GM23338 (cell line): ENCODE data around the gene CYP1B1.

Experiments
- CREB1 ChIP-seq: fragments of 250-450 bp; sonication (Bioruptor Pico); IDR thresholded peaks from 2 replicates; pipeline ENCODE4 v1.5.0; 2020; ENCODE audit warnings: low read depth, mild to moderate bottlenecking, moderate library complexity
- EZH2 ChIP-seq: fragments of 200-600 bp; sonication (generic); IDR thresholded peaks from one replicate; pipeline ENCODE4 v1.8.0; 2017; ENCODE audit warnings: antibody characterized with exemption, mild to moderate bottlenecking, low read depth; ENCODE audit not compliant: unreplicated experiment
- EZH2phosphoT487 ChIP-seq: fragments of 200-600 bp; sonication (generic); IDR thresholded peaks from one replicate; pipeline ENCODE4 v1.8.1; 2018; ENCODE audit warnings: antibody characterized with exemption; ENCODE audit not compliant: unreplicated experiment
- JUNB ChIP-seq: IDR thresholded peaks from one replicate; pipeline ENCODE4 v1.6.1; 2016; ENCODE audit warnings: antibody characterized with exemption; ENCODE audit not compliant: unreplicated experiment
- POLR2AphosphoS5 ChIP-seq: IDR thresholded peaks from 2 replicates; pipeline ENCODE4 v1.6.1; 2016; ENCODE audit warnings: antibody characterized with exemption, low read depth
- REST ChIP-seq: IDR thresholded peaks from one replicate; pipeline ENCODE4 v1.6.1; 2018; ENCODE audit warnings: antibody characterized with exemption; ENCODE audit not compliant: unreplicated experiment
- STAT1 ChIP-seq: IDR thresholded peaks from one replicate; pipeline ENCODE4 v1.6.1; 2016; ENCODE audit warnings: antibody characterized with exemption; ENCODE audit not compliant: unreplicated experiment
- ZNF114 ChIP-seq: fragments of 250-450 bp; sonication (Bioruptor Pico); IDR thresholded peaks from 2 replicates; pipeline ENCODE4 v1.5.0; 2020; ENCODE audit warnings: mild to moderate bottlenecking, moderate library complexity
- ZNF331 ChIP-seq: fragments of 250-450 bp; sonication (Bioruptor Pico); IDR thresholded peaks from 2 replicates; pipeline ENCODE4 v1.5.0; 2020; ENCODE audit warnings: low read depth, mild to moderate bottlenecking, moderate library complexity
- TF ChIP-seq, protein P1 (sequence below), 2 experiments: fragments of 200-600 bp in 1 of 2; sonication (generic) in 1 of 2; conservative IDR thresholded peaks; 2 replicates each; pipeline versions ENCODE4 v1.5.1 to v1.6.1; 2016 to 2017; ENCODE audit warnings: antibody characterized with exemption in 2 of 2, low read depth in 2 of 2, mild to moderate bottlenecking in 2 of 2, moderate library complexity in 1 of 2
- TF ChIP-seq, protein P2 (sequence below): IDR thresholded peaks from 2 replicates; pipeline ENCODE4 v1.6.1; 2016; ENCODE audit warnings: antibody characterized with exemption

DNA sequence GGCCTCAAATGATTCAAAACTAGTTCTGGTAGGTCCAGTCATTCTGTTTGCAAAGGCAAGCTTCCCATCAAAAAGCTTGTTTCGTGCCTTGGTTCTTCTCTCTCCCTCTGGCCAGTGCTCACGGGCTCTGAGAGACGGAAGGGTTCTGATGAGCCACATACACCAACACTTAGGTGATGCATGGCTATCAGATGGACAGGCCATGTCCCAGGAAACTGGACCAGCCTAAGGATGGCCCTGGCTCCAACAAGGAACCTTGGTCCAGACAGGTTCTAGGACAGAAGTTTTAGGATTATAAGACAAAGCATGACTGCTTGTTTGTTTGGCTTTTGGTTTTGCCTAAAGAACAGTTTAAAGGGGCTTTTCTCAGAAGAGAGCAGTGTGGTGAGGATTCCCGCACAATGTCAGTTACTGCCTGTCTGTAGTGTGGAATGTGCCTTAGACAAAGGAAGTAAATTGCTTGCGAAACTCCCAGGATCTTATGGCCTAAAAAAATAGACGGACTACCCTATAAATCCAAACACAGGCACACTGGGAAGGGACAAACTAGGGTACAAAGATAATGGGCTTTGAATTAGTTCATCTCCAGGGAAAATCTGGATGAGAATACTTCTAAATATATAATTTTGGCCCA lies 10.3 kb downstream of the CYP1B1 start:
- TF ChIP-seq, protein P1, sequence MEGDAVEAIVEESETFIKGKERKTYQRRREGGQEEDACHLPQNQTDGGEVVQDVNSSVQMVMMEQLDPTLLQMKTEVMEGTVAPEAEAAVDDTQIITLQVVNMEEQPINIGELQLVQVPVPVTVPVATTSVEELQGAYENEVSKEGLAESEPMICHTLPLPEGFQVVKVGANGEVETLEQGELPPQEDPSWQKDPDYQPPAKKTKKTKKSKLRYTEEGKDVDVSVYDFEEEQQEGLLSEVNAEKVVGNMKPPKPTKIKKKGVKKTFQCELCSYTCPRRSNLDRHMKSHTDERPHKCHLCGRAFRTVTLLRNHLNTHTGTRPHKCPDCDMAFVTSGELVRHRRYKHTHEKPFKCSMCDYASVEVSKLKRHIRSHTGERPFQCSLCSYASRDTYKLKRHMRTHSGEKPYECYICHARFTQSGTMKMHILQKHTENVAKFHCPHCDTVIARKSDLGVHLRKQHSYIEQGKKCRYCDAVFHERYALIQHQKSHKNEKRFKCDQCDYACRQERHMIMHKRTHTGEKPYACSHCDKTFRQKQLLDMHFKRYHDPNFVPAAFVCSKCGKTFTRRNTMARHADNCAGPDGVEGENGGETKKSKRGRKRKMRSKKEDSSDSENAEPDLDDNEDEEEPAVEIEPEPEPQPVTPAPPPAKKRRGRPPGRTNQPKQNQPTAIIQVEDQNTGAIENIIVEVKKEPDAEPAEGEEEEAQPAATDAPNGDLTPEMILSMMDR (conservative IDR thresholded peaks at IDR 0.05; ENCODE audit: low read depth in 2 of 2): no peak
- TF ChIP-seq, protein P2, sequence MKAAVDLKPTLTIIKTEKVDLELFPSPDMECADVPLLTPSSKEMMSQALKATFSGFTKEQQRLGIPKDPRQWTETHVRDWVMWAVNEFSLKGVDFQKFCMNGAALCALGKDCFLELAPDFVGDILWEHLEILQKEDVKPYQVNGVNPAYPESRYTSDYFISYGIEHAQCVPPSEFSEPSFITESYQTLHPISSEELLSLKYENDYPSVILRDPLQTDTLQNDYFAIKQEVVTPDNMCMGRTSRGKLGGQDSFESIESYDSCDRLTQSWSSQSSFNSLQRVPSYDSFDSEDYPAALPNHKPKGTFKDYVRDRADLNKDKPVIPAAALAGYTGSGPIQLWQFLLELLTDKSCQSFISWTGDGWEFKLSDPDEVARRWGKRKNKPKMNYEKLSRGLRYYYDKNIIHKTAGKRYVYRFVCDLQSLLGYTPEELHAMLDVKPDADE: no peak
- TF ChIP-seq EZH2 (no peak), STAT1 (no peak), POLR2AphosphoS5 (no peak), EZH2phosphoT487 (no peak), REST (no peak), ZNF331 (CRISPR knock-in tag) (no peak), ZNF114 (CRISPR knock-in tag) (no peak), JUNB (no peak), CREB1 (CRISPR knock-in tag) (no peak)
